ENCODE measurements around the gene DUSP7. TPM values are rescaled to one million over a fixed set of nuclear protein-coding genes. Genes with fewer than 3 reads are reported as not detected.

DUSP7 gene
- polyA plus RNA-seq, 1 of the 3 experiments (the other 2 are of a cell fraction), result 25.8 TPM

GRCh38 chr3:52047295-52047960, 8.9 kb downstream of the DUSP7 start:
- TF ChIP-seq NFIC (IDR thresholded peaks at IDR 0.05; ENCODE audit: borderline replicate concordance) (no peak), FOSL2 (IDR thresholded peaks at IDR 0.05; ENCODE audit: borderline replicate concordance, low read depth) (no peak), GABPA (IDR thresholded peaks at IDR 0.05; ENCODE audit: low read depth) (no peak), RXRA (IDR thresholded peaks at IDR 0.05; ENCODE audit: borderline replicate concordance, low read depth) (no peak), FOXJ3 (CRISPR knock-in tag; IDR thresholded peaks at IDR 0.05) (no peak), SIN3A (IDR thresholded peaks at IDR 0.05; ENCODE audit: borderline replicate concordance, low read depth, low read length) (no peak), RCOR1 (IDR thresholded peaks at IDR 0.05; ENCODE audit: low read length) (no peak), TCF12 (IDR thresholded peaks at IDR 0.05) (no peak), CTCF (IDR thresholded peaks at IDR 0.05) (no peak), JUND (IDR thresholded peaks at IDR 0.05) (no peak), TEAD4 (IDR thresholded peaks at IDR 0.05; ENCODE audit: borderline replicate concordance, insufficient read depth) (no peak), NRF1 (IDR thresholded peaks at IDR 0.05; ENCODE audit: low read depth, low read length) (no peak), MAX (IDR thresholded peaks at IDR 0.05; ENCODE audit: low read depth) (no peak), SMC3 (IDR thresholded peaks at IDR 0.05; ENCODE audit: low read depth, low read length) (no peak), PBX3 (IDR thresholded peaks at IDR 0.05) (no peak), EZH2phosphoT487 (IDR thresholded peaks at IDR 0.05; ENCODE audit: borderline replicate concordance, low read depth) (no peak)
- 0 out of 4 replicates have a peak overlapping the region, but pooled peaks of 1 of the 2 experiments have one; percentile 36 for H3K4me3 ChIP-seq (ENCODE audit: low read depth in 2 of 2, low read length in 1 of 2)
- CTCF ChIA-PET, result interaction anchor here (0.9 to 29.9 kb wide), 10 partner anchors 6 to 232 kb away, joined by 3 to 983 read pairs (median 4); partner anchors contain the start of genes ABHD14A, ACY1, DUSP7 and RPL29
- H3K27me3 ChIP-seq (ENCODE audit: insufficient read depth), result no peaks in the 10 kb centered on the region
- no peak overlapping the region for H2AFZ ChIP-seq (ENCODE audit: low read depth)
- DNase-seq, result no peak
- H3K36me3 ChIP-seq (replicated peaks in 1 of 2; ENCODE audit: control insufficient read depth in 1 of 2, insufficient read depth in 2 of 2, low read length in 1 of 2), result peaks cover 26 to 38% of the 10 kb centered on the region in 2 experiments
- no peaks in the 10 kb centered on the region for H4K20me1 ChIP-seq (ENCODE audit: insufficient read depth)
- H3K9me2 ChIP-seq, result no peaks in the 10 kb centered on the region
- H3K4me1 ChIP-seq (ENCODE audit: control insufficient read depth in 1 of 2, insufficient read depth in 2 of 2, low read depth in 1 of 2, low read length in 1 of 2), result peaks cover 37 to 91% of the 10 kb centered on the region in 2 experiments
- POLR2A ChIA-PET, result interaction anchor here (1.4 to 7.2 kb wide), 5 partner anchors 9 to 76 kb away, joined by 4 to 74 read pairs (median 15); partner anchors contain the start of gene DUSP7
- peaks cover 28% of the 10 kb centered on the region for H3F3A ChIP-seq (replicated peaks; ENCODE audit: insufficient read depth)
- peak overlapping the region; percentile 90 for H3K9ac ChIP-seq
- H3K27ac ChIP-seq (ENCODE audit: low read depth in 2 of 2, low read length in 1 of 2), result peak overlapping the region; percentile 93 to 100
- H3K79me2 ChIP-seq (ENCODE audit: insufficient read depth), result peaks cover 45% of the 10 kb centered on the region
- no peaks in the 10 kb centered on the region for H3K9me3 ChIP-seq
- peak overlapping the region; percentile 71 for H3K4me2 ChIP-seq
- WGBS (ENCODE audit: low lambda C conversion rate), result 68% methylated on average over 10 of the region's 20 CpGs
